ENCODE results near the gene EXOC3. TPM values are rescaled to one million over a fixed set of nuclear protein-coding genes. Genes with fewer than 3 reads are reported as not detected.

EXOC3 gene
- total RNA-seq, 1 donor from 2014 or later = 67.3 TPM

- TF ChIP-seq CTCF (IDR thresholded peaks at IDR 0.05; ENCODE audit: unreplicated experiment) = no peak
- Mint-ChIP-seq H3K27ac (no peak overlapping the region), H3K9me3 (ENCODE audit: low read depth) (no peaks in the 10 kb centered on the region), H3K4me3 (ENCODE audit: low read depth) (no peak overlapping the region), H3K36me3 (ENCODE audit: insufficient read depth) (no peaks in the 10 kb centered on the region), H3K27me3 (peaks cover 3% of the 10 kb centered on the region), H3K4me1 (ENCODE audit: low read depth) (peaks cover 8% of the 10 kb centered on the region)
- no peak for DNase-seq (ENCODE audit: low spot score, unreplicated experiment)
Observed at GRCh38 chr5:476102-476813, 33.3 kb downstream of the EXOC3 start.

DNA sequence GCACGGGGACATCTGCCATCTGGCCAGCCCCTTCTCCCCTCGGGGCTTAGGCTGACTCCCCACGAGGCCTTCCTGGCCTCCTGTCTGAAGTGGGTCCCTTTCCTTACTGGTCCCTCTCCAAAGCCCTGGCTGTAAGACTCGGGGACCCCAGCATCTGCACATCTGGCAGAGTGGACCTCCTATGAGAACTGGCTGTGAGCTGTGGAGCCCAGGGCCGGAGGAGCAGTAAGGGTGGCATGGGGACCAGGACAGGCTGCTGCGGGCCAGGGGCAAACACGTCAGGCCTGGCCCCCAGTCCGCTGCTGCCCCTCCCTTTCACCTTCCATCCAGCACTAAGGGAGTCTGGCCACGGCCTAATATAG is 33.8 kb downstream of the EXOC3 start:
- DNase-seq (ENCODE audit: low spot score, unreplicated experiment) = no peak
- no peak overlapping the region for H3K27ac Mint-ChIP-seq
- H3K4me3 Mint-ChIP-seq (ENCODE audit: low read depth) = no peak overlapping the region
- no peaks in the 10 kb centered on the region for H3K36me3 Mint-ChIP-seq (ENCODE audit: insufficient read depth)
- H3K9me3 Mint-ChIP-seq (ENCODE audit: low read depth) = no peaks in the 10 kb centered on the region
- peaks cover 4% of the 10 kb centered on the region for H3K4me1 Mint-ChIP-seq (ENCODE audit: low read depth)
- H3K27me3 Mint-ChIP-seq = peaks cover 3% of the 10 kb centered on the region
- no peak for TF ChIP-seq CTCF (IDR thresholded peaks at IDR 0.05; ENCODE audit: unreplicated experiment)

DNA sequence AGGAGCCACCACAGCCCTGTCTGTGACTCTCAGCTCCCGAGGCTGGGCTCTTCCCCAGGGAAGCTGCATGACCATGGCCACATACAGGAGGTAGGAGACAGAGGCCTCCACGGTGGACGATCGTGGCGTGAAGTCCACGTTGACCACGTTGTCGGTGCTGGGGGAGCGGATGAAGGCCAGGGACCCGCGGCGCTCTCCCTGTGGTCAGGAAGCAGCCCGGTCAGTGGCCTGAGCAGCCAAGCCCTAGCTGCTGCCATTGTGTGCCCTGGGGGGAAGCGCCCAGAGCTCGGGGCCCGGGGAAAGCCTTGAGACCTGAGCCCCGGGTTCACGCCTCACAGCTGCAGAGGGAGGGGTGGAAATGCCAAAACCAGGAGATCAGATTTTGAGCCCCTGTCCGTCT is 34.3 kb downstream of the EXOC3 start:
- Mint-ChIP-seq H3K27ac (no peak overlapping the region), H3K4me3 (ENCODE audit: low read depth) (no peak overlapping the region), H3K36me3 (ENCODE audit: insufficient read depth) (no peaks in the 10 kb centered on the region), H3K9me3 (ENCODE audit: low read depth) (no peaks in the 10 kb centered on the region), H3K27me3 (peaks cover 3% of the 10 kb centered on the region), H3K4me1 (ENCODE audit: low read depth) (peaks cover 2% of the 10 kb centered on the region)
- TF ChIP-seq CTCF (IDR thresholded peaks at IDR 0.05; ENCODE audit: unreplicated experiment) = no peak
- DNase-seq (ENCODE audit: low spot score, unreplicated experiment) = no peak

DNA sequence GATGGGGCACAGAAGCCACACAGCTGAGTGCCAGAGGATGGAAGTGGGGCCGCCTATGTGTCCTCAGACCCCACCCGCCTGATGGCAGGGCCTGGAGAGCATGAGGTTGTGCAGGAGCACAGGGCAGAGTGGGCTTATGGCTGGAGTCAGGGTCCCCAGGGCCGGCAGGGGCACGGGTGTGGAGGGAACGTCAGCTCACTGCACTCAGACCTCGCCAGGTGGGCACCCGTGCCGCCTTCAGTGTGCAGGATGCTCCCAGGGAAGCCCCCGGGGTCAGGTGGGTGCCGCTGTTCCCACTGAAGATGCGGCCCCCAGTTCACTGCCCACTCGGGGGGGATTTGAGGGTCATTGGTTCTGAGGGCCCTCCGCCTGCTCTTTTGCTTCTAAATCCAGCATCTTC is 34.9 kb downstream of the EXOC3 start:
- TF ChIP-seq CTCF (IDR thresholded peaks at IDR 0.05; ENCODE audit: unreplicated experiment) = no peak
- H3K27ac Mint-ChIP-seq = no peak overlapping the region
- no peak for DNase-seq (ENCODE audit: low spot score, unreplicated experiment)
- no peaks in the 10 kb centered on the region for H3K9me3 Mint-ChIP-seq (ENCODE audit: low read depth)
- no peak overlapping the region for H3K4me3 Mint-ChIP-seq (ENCODE audit: low read depth)
- H3K4me1 Mint-ChIP-seq (ENCODE audit: low read depth) = peaks cover 2% of the 10 kb centered on the region
- no peaks in the 10 kb centered on the region for H3K36me3 Mint-ChIP-seq (ENCODE audit: insufficient read depth)
- H3K27me3 Mint-ChIP-seq = peaks cover 3% of the 10 kb centered on the region

- no peak overlapping the region for H3K27ac Mint-ChIP-seq
- DNase-seq (ENCODE audit: low spot score, unreplicated experiment) = no peak
- no peaks in the 10 kb centered on the region for H3K36me3 Mint-ChIP-seq (ENCODE audit: insufficient read depth)
- peaks cover 2% of the 10 kb centered on the region for H3K4me1 Mint-ChIP-seq (ENCODE audit: low read depth)
- H3K9me3 Mint-ChIP-seq (ENCODE audit: low read depth) = no peaks in the 10 kb centered on the region
- no peak overlapping the region for H3K4me3 Mint-ChIP-seq (ENCODE audit: low read depth)
- no peak for TF ChIP-seq CTCF (IDR thresholded peaks at IDR 0.05; ENCODE audit: unreplicated experiment)
- peaks cover 3% of the 10 kb centered on the region for H3K27me3 Mint-ChIP-seq
Observed at GRCh38 chr5:478369-478981, 35.5 kb downstream of the EXOC3 start.

Measured in progenitor cell of endocrine pancreas (in vitro differentiated cells).